Measurements from ENCODE around the gene ITGA1.

The ITGA1 gene

DNA sequence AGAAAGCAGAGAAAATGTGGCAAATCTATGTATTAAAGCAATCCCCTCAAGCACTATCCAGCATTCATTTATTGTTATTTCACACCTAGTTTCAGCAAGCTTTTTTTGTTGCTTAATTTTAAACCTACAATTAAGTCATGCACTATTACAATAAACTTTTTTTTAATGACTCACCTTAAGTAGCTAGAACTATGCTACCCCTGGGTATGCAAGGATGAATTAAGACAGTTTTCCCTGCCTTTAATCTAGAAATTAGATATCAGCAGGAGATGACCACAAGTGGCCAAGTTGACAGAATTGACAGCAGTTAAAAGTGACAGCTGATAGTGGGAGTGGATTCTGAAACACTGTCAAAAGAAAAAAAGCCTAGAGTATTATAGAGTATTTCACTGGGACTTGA is 20.0 kb downstream of the ITGA1 start:
- TF ChIP-seq, protein P1, sequence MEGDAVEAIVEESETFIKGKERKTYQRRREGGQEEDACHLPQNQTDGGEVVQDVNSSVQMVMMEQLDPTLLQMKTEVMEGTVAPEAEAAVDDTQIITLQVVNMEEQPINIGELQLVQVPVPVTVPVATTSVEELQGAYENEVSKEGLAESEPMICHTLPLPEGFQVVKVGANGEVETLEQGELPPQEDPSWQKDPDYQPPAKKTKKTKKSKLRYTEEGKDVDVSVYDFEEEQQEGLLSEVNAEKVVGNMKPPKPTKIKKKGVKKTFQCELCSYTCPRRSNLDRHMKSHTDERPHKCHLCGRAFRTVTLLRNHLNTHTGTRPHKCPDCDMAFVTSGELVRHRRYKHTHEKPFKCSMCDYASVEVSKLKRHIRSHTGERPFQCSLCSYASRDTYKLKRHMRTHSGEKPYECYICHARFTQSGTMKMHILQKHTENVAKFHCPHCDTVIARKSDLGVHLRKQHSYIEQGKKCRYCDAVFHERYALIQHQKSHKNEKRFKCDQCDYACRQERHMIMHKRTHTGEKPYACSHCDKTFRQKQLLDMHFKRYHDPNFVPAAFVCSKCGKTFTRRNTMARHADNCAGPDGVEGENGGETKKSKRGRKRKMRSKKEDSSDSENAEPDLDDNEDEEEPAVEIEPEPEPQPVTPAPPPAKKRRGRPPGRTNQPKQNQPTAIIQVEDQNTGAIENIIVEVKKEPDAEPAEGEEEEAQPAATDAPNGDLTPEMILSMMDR (conservative IDR thresholded peaks at IDR 0.05; ENCODE audit: low read length): no peak
- no peak for TF ChIP-seq EZH2phosphoT487 (IDR thresholded peaks at IDR 0.05; ENCODE audit: borderline replicate concordance)
- peaks cover 29% of the 10 kb centered on the region for H3K79me2 ChIP-seq (ENCODE audit: insufficient read depth, low read length)
- H3F3A ChIP-seq (ENCODE audit: low read depth): no peaks in the 10 kb centered on the region
- no peak overlapping the region for H2AFZ ChIP-seq (ENCODE audit: low read length)
- no peak overlapping the region for H3K9ac ChIP-seq (ENCODE audit: low read depth, low read length, poor library complexity, severe bottlenecking)
- H3K4me3 ChIP-seq (ENCODE audit: low read length, poor library complexity, severe bottlenecking): no peak overlapping the region
- no peaks in the 10 kb centered on the region for H3K9me3 ChIP-seq (ENCODE audit: insufficient read depth, low read depth, low read length)
- no peaks in the 10 kb centered on the region for H3K9me2 ChIP-seq (replicated peaks; ENCODE audit: low read depth, low read length)
- H4K20me1 ChIP-seq (ENCODE audit: insufficient read depth, low read length, poor library complexity, severe bottlenecking): peaks cover 31% of the 10 kb centered on the region
- no peaks in the 10 kb centered on the region for H3K27me3 ChIP-seq (ENCODE audit: insufficient read depth, low read length, poor library complexity, severe bottlenecking)
- H3K4me2 ChIP-seq (ENCODE audit: low read depth, low read length, poor library complexity, severe bottlenecking): no peak overlapping the region
- peaks cover 22% of the 10 kb centered on the region for H3K4me1 ChIP-seq (ENCODE audit: insufficient read depth, low read length, poor library complexity, severe bottlenecking)
- H3K36me3 ChIP-seq (ENCODE audit: insufficient read depth, low read length): no peaks in the 10 kb centered on the region

DNA sequence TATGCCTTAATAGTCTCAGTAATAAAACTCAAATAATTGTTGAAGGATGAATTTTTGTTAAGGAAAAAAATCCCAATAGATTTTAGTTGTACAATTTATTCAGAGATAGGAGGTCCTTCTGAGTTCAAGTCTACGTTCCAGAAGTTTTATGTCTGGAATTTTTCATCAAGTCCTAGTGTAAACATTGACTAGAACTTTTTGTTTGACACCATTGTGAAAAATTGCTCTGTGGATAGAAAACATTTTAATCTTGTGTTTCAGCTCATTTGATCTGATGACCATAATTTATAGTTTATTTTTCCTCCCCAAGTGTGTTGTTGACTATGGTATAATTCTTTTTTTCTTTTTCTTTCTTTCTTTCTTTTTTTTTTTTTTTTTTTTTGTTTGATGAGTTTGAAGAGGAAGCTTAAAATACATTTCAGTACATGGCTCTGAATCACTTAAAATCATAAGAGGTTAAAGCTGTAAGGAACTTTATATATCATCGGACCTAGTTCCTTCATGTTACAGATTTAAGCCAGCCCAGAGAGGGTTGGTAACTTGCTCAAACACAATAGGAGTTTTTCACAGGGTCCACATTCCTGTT is 20.7 kb downstream of the ITGA1 start:
- H2AFZ ChIP-seq (ENCODE audit: low read length): no peak overlapping the region
- H3F3A ChIP-seq (ENCODE audit: low read depth): no peaks in the 10 kb centered on the region
- no peaks in the 10 kb centered on the region for H3K9me3 ChIP-seq (ENCODE audit: insufficient read depth, low read depth, low read length)
- H3K79me2 ChIP-seq (ENCODE audit: insufficient read depth, low read length): peaks cover 22% of the 10 kb centered on the region
- H3K27me3 ChIP-seq (ENCODE audit: insufficient read depth, low read length, poor library complexity, severe bottlenecking): no peaks in the 10 kb centered on the region
- H3K4me1 ChIP-seq (ENCODE audit: insufficient read depth, low read length, poor library complexity, severe bottlenecking): peaks cover 16% of the 10 kb centered on the region
- no peak overlapping the region for H3K9ac ChIP-seq (ENCODE audit: low read depth, low read length, poor library complexity, severe bottlenecking)
- no peak overlapping the region for H3K4me2 ChIP-seq (ENCODE audit: low read depth, low read length, poor library complexity, severe bottlenecking)
- peaks cover 24% of the 10 kb centered on the region for H4K20me1 ChIP-seq (ENCODE audit: insufficient read depth, low read length, poor library complexity, severe bottlenecking)
- H3K9me2 ChIP-seq (replicated peaks; ENCODE audit: low read depth, low read length): no peaks in the 10 kb centered on the region
- TF ChIP-seq EZH2phosphoT487 (IDR thresholded peaks at IDR 0.05; ENCODE audit: borderline replicate concordance): no peak
- TF ChIP-seq, protein P1 (conservative IDR thresholded peaks at IDR 0.05; ENCODE audit: low read length): no peak
- no peaks in the 10 kb centered on the region for H3K36me3 ChIP-seq (ENCODE audit: insufficient read depth, low read length)
- no peak overlapping the region for H3K4me3 ChIP-seq (ENCODE audit: low read length, poor library complexity, severe bottlenecking)

DNA sequence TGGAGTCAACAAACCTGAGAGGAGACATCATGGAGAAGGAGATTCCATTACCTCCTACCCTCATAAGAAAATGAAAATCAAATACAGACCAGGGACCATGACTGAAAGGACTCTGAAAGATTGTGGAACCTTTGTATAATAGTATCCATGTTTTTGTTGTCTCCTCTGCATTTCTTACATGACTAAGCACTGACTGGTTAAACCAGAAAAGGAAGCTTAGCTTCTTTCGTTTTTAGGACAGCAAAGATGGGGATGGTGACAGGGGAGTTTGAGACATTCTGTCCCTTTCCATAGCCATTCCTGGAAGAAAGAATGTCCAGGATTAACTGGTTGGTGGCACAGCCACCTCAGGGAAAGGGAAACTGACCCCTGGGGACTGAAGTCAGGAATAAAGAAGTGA is 22.2 kb downstream of the ITGA1 start:
- peaks cover 6% of the 10 kb centered on the region for H3K4me1 ChIP-seq (ENCODE audit: insufficient read depth, low read length, poor library complexity, severe bottlenecking)
- H2AFZ ChIP-seq (ENCODE audit: low read length): 0 out of 2 replicates have a peak overlapping the region, but pooled peaks have one; percentile 29
- no peak for TF ChIP-seq EZH2phosphoT487 (IDR thresholded peaks at IDR 0.05; ENCODE audit: borderline replicate concordance)
- TF ChIP-seq, protein P1 (conservative IDR thresholded peaks at IDR 0.05; ENCODE audit: low read length): no peak
- no peaks in the 10 kb centered on the region for H3K27me3 ChIP-seq (ENCODE audit: insufficient read depth, low read length, poor library complexity, severe bottlenecking)
- peaks cover 8% of the 10 kb centered on the region for H3K79me2 ChIP-seq (ENCODE audit: insufficient read depth, low read length)
- no peak overlapping the region for H3K4me2 ChIP-seq (ENCODE audit: low read depth, low read length, poor library complexity, severe bottlenecking)
- no peaks in the 10 kb centered on the region for H3K9me3 ChIP-seq (ENCODE audit: insufficient read depth, low read depth, low read length)
- no peaks in the 10 kb centered on the region for H3K9me2 ChIP-seq (replicated peaks; ENCODE audit: low read depth, low read length)
- H4K20me1 ChIP-seq (ENCODE audit: insufficient read depth, low read length, poor library complexity, severe bottlenecking): peaks cover 10% of the 10 kb centered on the region
- H3F3A ChIP-seq (ENCODE audit: low read depth): no peaks in the 10 kb centered on the region
- no peak overlapping the region for H3K4me3 ChIP-seq (ENCODE audit: low read length, poor library complexity, severe bottlenecking)
- H3K36me3 ChIP-seq (ENCODE audit: insufficient read depth, low read length): no peaks in the 10 kb centered on the region
- no peak overlapping the region for H3K9ac ChIP-seq (ENCODE audit: low read depth, low read length, poor library complexity, severe bottlenecking)

Measured in Loucy (cell line).